IMR-90 (cell line): ENCODE measurements around the gene MYO1A. TPM values are rescaled to one million over a fixed set of nuclear protein-coding genes. Genes with fewer than 3 reads are reported as not detected.

ENCODE experiments used
- ATAC-seq: fragments of 200-7000 bp; cut with Tn5 transposase; 2 replicates; pipeline ENCODE4 v1.9.1; 2020; ENCODE audit warnings: low read depth, mild to moderate bottlenecking, moderate library complexity
- BruUV-seq: library from RNA; stranded (reverse); fragments of 400-500 nt; replicated peaks from 2 replicates; lab custom pipeline; 2021; lab: Mats Ljungman, UMichigan
- CTCF ChIA-PET: fragments of 300-600 bp; formaldehyde crosslinking; extraction: SDS; loops from one replicate; lab custom pipeline; 2021; ENCODE audit warnings: antibody characterized with exemption; lab: Yijun Ruan, JAX
- POLR2A ChIA-PET: fragments of 300-600 bp; sonication (Branson Sonifier 250); formaldehyde crosslinking; loops from one replicate; lab custom pipeline; 2022; ENCODE audit warnings: antibody characterized with exemption; ENCODE audit not compliant: unreplicated experiment; lab: Charles Lee
- DNase-seq: peaks from one replicate; pipeline ENCODE4 v3.0.0; 2013
- H2AFZ ChIP-seq: replicated peaks from 2 replicates; pipeline ENCODE3; 2013; ENCODE audit warnings: low read length, mild to moderate bottlenecking; ENCODE audit not compliant: poor library complexity
- H2AK5ac ChIP-seq: 2 replicates; pipeline ENCODE4 v1.6.1; 2013; ENCODE audit warnings: low read depth, low read length, inconsistent platforms
- H2AK9ac ChIP-seq: replicated peaks from 2 replicates; pipeline ENCODE3; 2013; ENCODE audit warnings: mild to moderate bottlenecking, low read depth, low read length, moderate library complexity; ENCODE audit not compliant: poor library complexity
- H2BK120ac ChIP-seq: 2 replicates; pipeline ENCODE4 v1.6.1; 2013; ENCODE audit warnings: low read depth, low read length, inconsistent platforms
- H2BK15ac ChIP-seq: 3 replicates; pipeline ENCODE4 v1.6.1; 2013; ENCODE audit warnings: low read depth, low read length, inconsistent platforms
- H2BK20ac ChIP-seq: 2 replicates; pipeline ENCODE4 v1.6.1; 2013; ENCODE audit warnings: low read depth, mild to moderate bottlenecking, inconsistent platforms, low read length, moderate library complexity
- H2BK5ac ChIP-seq: 2 replicates; pipeline ENCODE4 v1.6.1; 2013; ENCODE audit warnings: mild to moderate bottlenecking, low read depth, low read length, inconsistent platforms; ENCODE audit not compliant: poor library complexity, severe bottlenecking
- H3K14ac ChIP-seq: replicated peaks from 2 replicates; pipeline ENCODE4 v1.6.1; 2013; ENCODE audit warnings: low read depth, low read length, inconsistent platforms
- H3K18ac ChIP-seq: 2 replicates; pipeline ENCODE4 v1.6.1; 2013; ENCODE audit warnings: low read depth, low read length, control low read depth
- H3K23ac ChIP-seq: 2 replicates; pipeline ENCODE4 v1.6.1; 2013; ENCODE audit warnings: low read depth, low read length, inconsistent platforms
- H3K27ac ChIP-seq: 2 replicates; pipeline ENCODE4 v1.5.1; 2013; ENCODE audit warnings: mild to moderate bottlenecking, control low read depth, low read length; ENCODE audit not compliant: insufficient read depth
- H3K27me3 ChIP-seq: 2 replicates; pipeline ENCODE4 v1.6.1; 2013; ENCODE audit warnings: low read length; ENCODE audit not compliant: control insufficient read depth, insufficient read depth
- H3K36me3 ChIP-seq: 2 replicates; pipeline ENCODE4 v1.6.1; 2013; ENCODE audit warnings: low read length, mixed read lengths; ENCODE audit not compliant: control insufficient read depth, insufficient read depth
- H3K4ac ChIP-seq: 2 replicates; pipeline ENCODE4 v1.6.1; 2013; ENCODE audit warnings: low read depth, low read length, inconsistent platforms
- H3K4me1 ChIP-seq: 2 replicates; pipeline ENCODE4 v1.6.1; 2013; ENCODE audit warnings: low read length, mixed read lengths; ENCODE audit not compliant: control insufficient read depth, insufficient read depth
- H3K4me2 ChIP-seq: 2 replicates; pipeline ENCODE4 v1.6.1; 2013; ENCODE audit warnings: low read depth, mild to moderate bottlenecking, control low read depth, low read length, moderate library complexity
- H3K4me3 ChIP-seq: 2 replicates; pipeline ENCODE4 v1.5.1; 2013; ENCODE audit warnings: low read depth, mild to moderate bottlenecking, control low read depth, low read length, moderate library complexity; ENCODE audit not compliant: insufficient read depth
- H3K56ac ChIP-seq: 2 replicates; pipeline ENCODE4 v1.6.1; 2013; ENCODE audit warnings: low read length, inconsistent platforms; ENCODE audit not compliant: insufficient read depth; ENCODE audit errors: extremely low read depth
- H3K79me1 ChIP-seq, 2 experiments: 2 replicates each; pipeline ENCODE4 v1.6.1; 2013; ENCODE audit warnings: low read length in 2 of 2, inconsistent platforms in 1 of 2, low read depth in 1 of 2
- H3K9ac ChIP-seq: 2 replicates; pipeline ENCODE4 v1.6.1; 2013; ENCODE audit warnings: low read depth, low read length, control low read depth
- H3K9me1 ChIP-seq: 2 replicates; pipeline ENCODE4 v1.6.1; 2013; ENCODE audit warnings: low read length, inconsistent platforms; ENCODE audit not compliant: insufficient read depth
- H3K9me3 ChIP-seq: 2 replicates; pipeline ENCODE4 v1.6.1; 2013; ENCODE audit warnings: low read length; ENCODE audit not compliant: control insufficient read depth, insufficient read depth
- H4K20me1 ChIP-seq: 2 replicates; pipeline ENCODE4 v1.6.1; 2013; ENCODE audit warnings: low read length, inconsistent platforms; ENCODE audit not compliant: insufficient read depth
- H4K5ac ChIP-seq: 2 replicates; pipeline ENCODE4 v1.6.1; 2013; ENCODE audit warnings: mild to moderate bottlenecking, low read depth, low read length, control low read depth
- H4K8ac ChIP-seq, 2 experiments: 2 replicates each; pipeline ENCODE4 v1.6.1; 2013; ENCODE audit warnings: low read depth in 2 of 2, low read length in 2 of 2, control low read depth in 1 of 2, inconsistent platforms in 1 of 2
- H4K91ac ChIP-seq: 2 replicates; pipeline ENCODE4 v1.6.1; 2013; ENCODE audit warnings: low read depth, low read length, inconsistent platforms; ENCODE audit not compliant: insufficient read depth
- BHLHE40 ChIP-seq: fragments of 150-350 bp; IDR thresholded peaks from 2 replicates; pipeline ENCODE4 v1.6.1; 2016; ENCODE audit warnings: mild to moderate bottlenecking, low read depth, low read length
- CEBPB ChIP-seq: IDR thresholded peaks from 2 replicates; pipeline ENCODE4 v1.6.1; 2012; ENCODE audit warnings: low read depth, low read length, improper control_type of control experiment
- CHD1 ChIP-seq: IDR thresholded peaks from 2 replicates; pipeline ENCODE4 v1.6.1; 2012; ENCODE audit warnings: low read depth, low read length, improper control_type of control experiment
- ELK1 ChIP-seq: fragments of 150-350 bp; IDR thresholded peaks from 2 replicates; pipeline ENCODE4 v1.6.1; 2016; ENCODE audit warnings: low read depth, mild to moderate bottlenecking, low read length, moderate library complexity, borderline replicate concordance
- MAFK ChIP-seq: IDR thresholded peaks from 2 replicates; pipeline ENCODE4 v1.6.1; 2012; ENCODE audit warnings: low read depth, low read length, improper control_type of control experiment
- NFE2L2 ChIP-seq: fragments of 150-350 bp; IDR thresholded peaks from 2 replicates; pipeline ENCODE4 v1.6.1; 2016; ENCODE audit warnings: low read depth, mild to moderate bottlenecking, low read length
- RFX5 ChIP-seq: IDR thresholded peaks from 2 replicates; pipeline ENCODE4 v1.8.0; 2012; ENCODE audit warnings: low read depth, mild to moderate bottlenecking, low read length, moderate library complexity
- USF2 ChIP-seq: fragments of 150-350 bp; IDR thresholded peaks from 2 replicates; pipeline ENCODE4 v1.6.1; 2017; ENCODE audit warnings: mild to moderate bottlenecking, antibody characterized with exemption, low read length, low read depth
- WGBS, 2 experiments: methylation state at CpG; one replicate each; pipeline versions ENCODE4 v1.1.5 to v1.1.7; 2013; ENCODE audit warnings: missing lambda C conversion rate in 2 of 2; ENCODE audit not compliant: insufficient read length in 1 of 2; ENCODE audit errors: extremely low coverage in 2 of 2; 5-methylcytosine and 5-hydroxymethylcytosine counted together
- dilution Hi-C: fragments of 300-500 bp; cut with HindIII; formaldehyde crosslinking; loops from one replicate; pipeline ENCODE4 v1.14.3; 2018; ENCODE audit warnings: low sequenced_read_pairs; ENCODE audit not compliant: unreplicated experiment
- in situ Hi-C: fragments of 300-500 bp; cut with MboI; formaldehyde crosslinking; loops from 3 replicates; pipeline ENCODE4 v1.14.3; 2019; ENCODE audit warnings: low sequenced_read_pairs, inconsistent platforms, mixed read lengths
- intact Hi-C: fragments of 100-400 bp; cut with micrococcal nuclease; formaldehyde crosslinking; loops from 2 replicates; pipeline ENCODE4 v1.10.0; 2022
- polyA plus RNA-seq, 3 experiments: library from polyadenylated mRNA; depleted of rRNA; stranded (reverse); fragments of >200 nt; gene quantifications; 2 replicates each; pipeline ENCODE4 v1.2.3, GENCODE V29; 2012; ENCODE audit warnings: low replicate concordance in 1 of 3
- total RNA-seq: library from RNA; depleted of rRNA; stranded (reverse); fragments of >200 nt; gene quantifications from 2 replicates; pipeline ENCODE4 v1.2.3, GENCODE V29; 2012

Gene MYO1A
- total and polyA plus RNA-seq, 2 of the 4 experiments (the other 2 are of a cell fraction) = under 0.01 TPM; not detected in 1

GRCh38 chr12:57090490-57090889 lies 40.6 kb upstream of the MYO1A start:
- peak overlapping the region; percentile 25; the same call in 1 of the 2 replicates for H4K91ac ChIP-seq
- no peak overlapping the region for H3K18ac ChIP-seq
- no peak overlapping the region for H2BK15ac ChIP-seq
- H3K23ac ChIP-seq = peak overlapping the region; percentile 95
- TF ChIP-seq MAFK (no peak), ELK1 (no peak), NFE2L2 (no peak), CHD1 (no peak), USF2 (no peak), CEBPB (no peak), RFX5 (no peak), BHLHE40 (no peak)
- DNase-seq (no peak), ATAC-seq (no peak)
- peak overlapping the region; percentile 77 for H3K4ac ChIP-seq
- no peaks in the 10 kb centered on the region for H3K27me3 ChIP-seq
- H3K14ac ChIP-seq = peak overlapping the region; percentile 96
- peaks cover 10 to 56% of the 10 kb centered on the region in 2 experiments for H3K79me1 ChIP-seq
- dilution Hi-C loops (no loop called here), intact Hi-C loops (no loop called here), in situ Hi-C loops (no loop called here)
- no peak overlapping the region for H2BK20ac ChIP-seq
- no peak overlapping the region for H4K5ac ChIP-seq
- peak overlapping the region; percentile 77 for H2AK5ac ChIP-seq
- no peaks in the 10 kb centered on the region for H3K9me3 ChIP-seq
- H2BK120ac ChIP-seq = 0 out of 2 replicates have a peak overlapping the region, but pooled peaks have one; percentile 22
- WGBS, 2 experiments = 50% methylated on average over 2 of the region's 6 CpGs; no CpG with 5 or more reads in 1 of the 2 experiments
- peaks cover 4% of the 10 kb centered on the region; the same call in 1 of the 2 replicates for H3K9me1 ChIP-seq
- peak overlapping the region; percentile 74 for H2BK5ac ChIP-seq
- H4K8ac ChIP-seq = 0 out of 4 replicates have a peak overlapping the region, but pooled peaks of 1 of the 2 experiments have one; percentile 2
- no peak overlapping the region for H2AFZ ChIP-seq
- H2AK9ac ChIP-seq = peak overlapping the region; percentile 53
- H3K9ac ChIP-seq = peak overlapping the region; percentile 87
- H3K36me3 ChIP-seq = peaks cover 47% of the 10 kb centered on the region
- H3K4me3 ChIP-seq = peak overlapping the region; percentile 98
- no TSS peak for BruUV-seq
- peak overlapping the region; percentile 75 for H3K27ac ChIP-seq
- H3K4me1 ChIP-seq = peaks cover 41% of the 10 kb centered on the region
- H3K56ac ChIP-seq = peak overlapping the region; percentile 73
- H3K4me2 ChIP-seq = peak overlapping the region; percentile 75
- CTCF ChIA-PET = no interaction called here
- POLR2A ChIA-PET = interaction anchor here (1.1 to 1.7 kb wide), 3 partner anchors 9 to 21 kb away, joined by 3 to 8 read pairs (median 4); partner anchors contain the start of gene STAT6
- peaks cover 60% of the 10 kb centered on the region for H4K20me1 ChIP-seq
